C4-2B (cell line): ENCODE data around the gene ART3.

ENCODE experiments used
- ZFX ChIP-seq: fragments of 450-650 bp; IDR thresholded peaks from 2 replicates; pipeline ENCODE4 v1.6.1; 2017
- TF ChIP-seq, protein P1 (sequence below): fragments of 450-650 bp; conservative IDR thresholded peaks from 2 replicates; pipeline ENCODE4 v1.5.1; 2017; ENCODE audit warnings: mild to moderate bottlenecking

DNA sequence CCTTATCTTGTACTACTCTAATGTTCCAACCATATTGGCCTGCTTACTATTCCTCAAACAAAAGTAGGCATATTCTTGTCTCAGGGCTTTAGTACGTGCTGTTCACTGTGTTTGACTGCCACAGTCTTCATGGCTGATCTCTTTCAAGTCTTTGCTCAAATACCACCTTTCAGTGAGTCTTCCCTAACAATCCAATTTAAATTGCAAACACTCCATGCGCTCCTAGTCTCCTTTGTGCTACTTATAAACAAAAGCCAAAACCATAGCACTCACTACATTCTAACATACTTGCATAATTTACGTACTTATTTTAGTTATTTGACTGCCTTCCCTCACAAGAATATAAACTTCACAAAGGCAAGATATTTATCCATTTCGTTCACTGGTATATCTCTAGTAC is 1.7 kb upstream of the ART3 start:
- TF ChIP-seq, protein P1, sequence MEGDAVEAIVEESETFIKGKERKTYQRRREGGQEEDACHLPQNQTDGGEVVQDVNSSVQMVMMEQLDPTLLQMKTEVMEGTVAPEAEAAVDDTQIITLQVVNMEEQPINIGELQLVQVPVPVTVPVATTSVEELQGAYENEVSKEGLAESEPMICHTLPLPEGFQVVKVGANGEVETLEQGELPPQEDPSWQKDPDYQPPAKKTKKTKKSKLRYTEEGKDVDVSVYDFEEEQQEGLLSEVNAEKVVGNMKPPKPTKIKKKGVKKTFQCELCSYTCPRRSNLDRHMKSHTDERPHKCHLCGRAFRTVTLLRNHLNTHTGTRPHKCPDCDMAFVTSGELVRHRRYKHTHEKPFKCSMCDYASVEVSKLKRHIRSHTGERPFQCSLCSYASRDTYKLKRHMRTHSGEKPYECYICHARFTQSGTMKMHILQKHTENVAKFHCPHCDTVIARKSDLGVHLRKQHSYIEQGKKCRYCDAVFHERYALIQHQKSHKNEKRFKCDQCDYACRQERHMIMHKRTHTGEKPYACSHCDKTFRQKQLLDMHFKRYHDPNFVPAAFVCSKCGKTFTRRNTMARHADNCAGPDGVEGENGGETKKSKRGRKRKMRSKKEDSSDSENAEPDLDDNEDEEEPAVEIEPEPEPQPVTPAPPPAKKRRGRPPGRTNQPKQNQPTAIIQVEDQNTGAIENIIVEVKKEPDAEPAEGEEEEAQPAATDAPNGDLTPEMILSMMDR: no peak
- TF ChIP-seq ZFX: no peak
